B cell (primary cell): ENCODE results near the gene ESR2.

Experiments
- CTCF ChIP-seq: fragments of 200-600 bp; IDR thresholded peaks from one replicate; pipeline ENCODE4 v1.8.0; 2022; ENCODE audit warnings: antibody characterized with exemption, mild to moderate bottlenecking
- EZH2 ChIP-seq: IDR thresholded peaks from 2 replicates; pipeline ENCODE4 v1.6.1; 2012; ENCODE audit warnings: borderline replicate concordance, low read depth, mild to moderate bottlenecking, moderate library complexity, low read length; ENCODE audit not compliant: insufficient read depth, poor library complexity, severe bottlenecking

- TF ChIP-seq EZH2: no peak
- TF ChIP-seq CTCF: no peak
Observed at GRCh38 chr14:64060199-64060545, 234.0 kb downstream of the ESR2 start.
